Astrocyte (in vitro differentiated cells and primary cell): ENCODE measurements around the gene PCYT2. TPM values are rescaled to one million over a fixed set of nuclear protein-coding genes. Genes with fewer than 3 reads are reported as not detected.

Source experiments
- DNase-seq: peaks from one replicate; pipeline ENCODE4 v3.0.0-alpha.2; 2010; ENCODE audit warnings: low read depth
- FAIRE-seq: peaks from 2 replicates; lab custom pipeline; 2011; peaks lifted over from hg19 to GRCh38; lab: Jason Lieb, UNC
- H2AFZ ChIP-seq: 2 replicates; pipeline ENCODE4 v1.6.0; 2012; ENCODE audit warnings: low read depth, low read length, inconsistent platforms
- H3K27ac ChIP-seq: 2 replicates; pipeline ENCODE4 v1.5.1; 2011; ENCODE audit warnings: low read depth, low read length, inconsistent platforms
- H3K27me3 ChIP-seq: 2 replicates; pipeline ENCODE4 v1.6.0; 2011; ENCODE audit warnings: low read length, inconsistent platforms; ENCODE audit not compliant: insufficient read depth
- H3K36me3 ChIP-seq: 2 replicates; pipeline ENCODE4 v1.5.1; 2011; ENCODE audit warnings: low read length, inconsistent platforms; ENCODE audit not compliant: insufficient read depth
- H3K4me1 ChIP-seq: 2 replicates; pipeline ENCODE4 v1.5.1; 2011; ENCODE audit warnings: low read length, inconsistent platforms; ENCODE audit not compliant: insufficient read depth
- H3K4me2 ChIP-seq: 2 replicates; pipeline ENCODE4 v1.6.0; 2012; ENCODE audit warnings: low read length, inconsistent platforms
- H3K4me3 ChIP-seq: 2 replicates; pipeline ENCODE4 v1.5.1; 2011; ENCODE audit warnings: low read depth, mild to moderate bottlenecking, low read length, inconsistent platforms; ENCODE audit not compliant: insufficient read depth
- H3K79me2 ChIP-seq: 2 replicates; pipeline ENCODE4 v1.6.0; 2012; ENCODE audit warnings: mild to moderate bottlenecking, low read length, inconsistent platforms; ENCODE audit not compliant: insufficient read depth
- H3K9ac ChIP-seq: 2 replicates; pipeline ENCODE4 v1.6.0; 2012; ENCODE audit warnings: mild to moderate bottlenecking, low read length, inconsistent platforms
- H3K9me3 ChIP-seq: 2 replicates; pipeline ENCODE4 v1.5.1; 2012; ENCODE audit warnings: low read depth, mild to moderate bottlenecking, low read length, inconsistent platforms; ENCODE audit not compliant: insufficient read depth
- H4K20me1 ChIP-seq: 2 replicates; pipeline ENCODE4 v1.6.0; 2012; ENCODE audit warnings: low read length, inconsistent platforms; ENCODE audit not compliant: insufficient read depth
- H3K27ac Mint-ChIP-seq: one replicate; pipeline ENCODE4 v1.8.0; 2021; ENCODE audit warnings: mild to moderate bottlenecking, mixed read lengths; ENCODE audit not compliant: unreplicated experiment
- H3K27me3 Mint-ChIP-seq: one replicate; pipeline ENCODE4 v1.8.0; 2021; ENCODE audit warnings: low read depth, mixed read lengths; ENCODE audit not compliant: unreplicated experiment
- H3K36me3 Mint-ChIP-seq: one replicate; pipeline ENCODE4 v1.8.0; 2021; ENCODE audit warnings: low read depth, mixed read lengths; ENCODE audit not compliant: unreplicated experiment
- H3K4me1 Mint-ChIP-seq: one replicate; pipeline ENCODE4 v1.8.0; 2021; ENCODE audit warnings: low read depth, mixed read lengths; ENCODE audit not compliant: unreplicated experiment
- H3K4me3 Mint-ChIP-seq: one replicate; pipeline ENCODE4 v1.8.0; 2021; ENCODE audit warnings: mild to moderate bottlenecking, moderate library complexity, mixed read lengths; ENCODE audit not compliant: unreplicated experiment
- H3K9me3 Mint-ChIP-seq: one replicate; pipeline ENCODE4 v1.8.0; 2021; ENCODE audit warnings: mild to moderate bottlenecking, mixed read lengths; ENCODE audit not compliant: unreplicated experiment
- EZH2 ChIP-seq: IDR thresholded peaks from 2 replicates; pipeline ENCODE4 v1.6.1; 2012; ENCODE audit warnings: mild to moderate bottlenecking, low read length, inconsistent platforms; ENCODE audit not compliant: insufficient read depth
- total RNA-seq: library from RNA; stranded (reverse); gene quantifications from 2 replicates; pipeline ENCODE4 v1.2.1, GENCODE V29; 2021
- TF ChIP-seq, protein P1 (sequence below): IDR thresholded peaks from 2 replicates; pipeline ENCODE4 v1.5.1; 2011; ENCODE audit warnings: low read depth, mild to moderate bottlenecking, inconsistent platforms, low read length, moderate library complexity; ENCODE audit not compliant: insufficient read depth

PCYT2 gene
- total RNA-seq, 1 donor from 2014 or later = 31.6 TPM

DNA sequence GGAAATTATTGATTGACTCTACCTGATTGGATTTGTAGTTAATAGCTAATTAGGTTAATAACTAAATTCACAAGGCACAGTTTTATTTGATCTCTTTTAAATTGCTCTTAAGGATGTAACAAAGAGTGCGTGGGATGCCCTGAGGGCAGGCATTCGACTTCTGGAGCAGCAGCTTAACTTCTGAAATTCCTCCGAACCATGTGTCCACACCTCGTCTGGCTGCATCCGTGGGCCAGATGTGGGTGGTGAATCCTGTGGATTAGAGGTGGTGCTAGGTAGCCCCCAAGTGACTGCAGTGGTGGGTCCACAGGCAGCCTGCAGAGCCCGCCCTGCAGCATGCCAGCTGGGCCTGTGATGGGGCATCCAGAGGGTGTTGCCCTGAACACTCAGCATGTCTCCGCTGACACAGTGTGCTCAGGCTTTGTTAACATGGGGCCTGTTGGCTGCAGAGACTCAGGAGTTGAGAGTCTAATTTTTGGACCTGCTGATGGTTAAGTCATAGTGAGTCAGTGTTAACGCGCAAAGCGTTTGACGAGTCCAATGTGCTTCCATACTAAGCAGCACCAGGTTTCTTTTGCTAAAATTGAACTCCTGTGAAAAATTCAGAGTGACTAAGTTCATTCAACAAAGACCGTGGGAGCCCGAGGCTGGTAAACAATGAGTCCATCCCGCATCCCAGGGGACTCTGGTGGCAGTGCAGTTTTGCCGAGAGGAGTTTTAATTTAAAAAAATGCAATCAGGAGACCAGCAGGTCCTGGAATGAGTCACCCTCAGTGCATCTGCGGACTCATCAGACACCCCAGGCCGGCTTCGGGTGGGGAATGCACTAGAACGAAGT is 13.0 kb downstream of the PCYT2 start:
- Histone ChIP-seq H3K79me2 (peaks cover 28% of the 10 kb centered on the region), H3K36me3 (peaks cover 4% of the 10 kb centered on the region), H4K20me1 (peaks cover 17% of the 10 kb centered on the region), H3K4me1 (peaks cover 32% of the 10 kb centered on the region), H3K9ac (peak overlapping the region; percentile 81), H3K27ac (peak overlapping the region; percentile 95), H2AFZ (no peak overlapping the region), H3K27me3 (no peaks in the 10 kb centered on the region), H3K4me3 (no peak overlapping the region), H3K9me3 (no peaks in the 10 kb centered on the region), H3K4me2 (peak overlapping the region; percentile 70)
- Mint-ChIP-seq H3K27ac (peak overlapping the region; percentile 78), H3K27me3 (no peaks in the 10 kb centered on the region), H3K4me1 (peaks cover 12% of the 10 kb centered on the region), H3K36me3 (peaks cover 13% of the 10 kb centered on the region), H3K4me3 (peak overlapping the region; percentile 34), H3K9me3 (no peaks in the 10 kb centered on the region)
- DNase-seq (peak; percentile 93), FAIRE-seq (peak; percentile 82)
- TF ChIP-seq, protein P1, sequence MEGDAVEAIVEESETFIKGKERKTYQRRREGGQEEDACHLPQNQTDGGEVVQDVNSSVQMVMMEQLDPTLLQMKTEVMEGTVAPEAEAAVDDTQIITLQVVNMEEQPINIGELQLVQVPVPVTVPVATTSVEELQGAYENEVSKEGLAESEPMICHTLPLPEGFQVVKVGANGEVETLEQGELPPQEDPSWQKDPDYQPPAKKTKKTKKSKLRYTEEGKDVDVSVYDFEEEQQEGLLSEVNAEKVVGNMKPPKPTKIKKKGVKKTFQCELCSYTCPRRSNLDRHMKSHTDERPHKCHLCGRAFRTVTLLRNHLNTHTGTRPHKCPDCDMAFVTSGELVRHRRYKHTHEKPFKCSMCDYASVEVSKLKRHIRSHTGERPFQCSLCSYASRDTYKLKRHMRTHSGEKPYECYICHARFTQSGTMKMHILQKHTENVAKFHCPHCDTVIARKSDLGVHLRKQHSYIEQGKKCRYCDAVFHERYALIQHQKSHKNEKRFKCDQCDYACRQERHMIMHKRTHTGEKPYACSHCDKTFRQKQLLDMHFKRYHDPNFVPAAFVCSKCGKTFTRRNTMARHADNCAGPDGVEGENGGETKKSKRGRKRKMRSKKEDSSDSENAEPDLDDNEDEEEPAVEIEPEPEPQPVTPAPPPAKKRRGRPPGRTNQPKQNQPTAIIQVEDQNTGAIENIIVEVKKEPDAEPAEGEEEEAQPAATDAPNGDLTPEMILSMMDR = no peak
- TF ChIP-seq EZH2 = no peak

DNA sequence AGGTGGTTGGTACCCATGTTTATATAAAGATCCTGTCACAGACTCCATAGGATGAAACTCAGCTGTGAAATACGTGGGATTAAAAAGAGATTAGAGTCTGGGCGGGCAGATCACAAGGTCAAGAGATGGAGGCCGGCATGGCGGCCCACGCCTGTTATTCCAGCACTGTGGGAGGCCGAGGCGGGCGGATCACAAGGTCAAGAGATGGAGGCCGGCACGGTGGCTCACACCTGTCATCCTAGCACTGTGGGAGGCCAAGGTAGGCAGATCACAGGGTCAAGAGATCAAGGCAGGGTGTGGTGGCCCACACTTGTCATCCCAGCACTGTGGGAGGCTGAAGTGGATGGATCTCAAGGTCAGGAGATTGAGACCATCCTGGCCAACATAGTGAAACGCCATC is 15.8 kb downstream of the PCYT2 start:
- H3K4me2 ChIP-seq = no peak overlapping the region
- peaks cover 4% of the 10 kb centered on the region for H3K36me3 ChIP-seq
- no peak overlapping the region for H3K27ac Mint-ChIP-seq
- peaks cover 32% of the 10 kb centered on the region for H3K4me1 ChIP-seq
- H3K27me3 ChIP-seq = no peaks in the 10 kb centered on the region
- no peaks in the 10 kb centered on the region for H3K27me3 Mint-ChIP-seq
- H4K20me1 ChIP-seq = peaks cover 18% of the 10 kb centered on the region
- no peak overlapping the region for H3K4me3 ChIP-seq
- no peak for FAIRE-seq
- H3K27ac ChIP-seq = no peak overlapping the region
- peaks cover 46% of the 10 kb centered on the region for H3K79me2 ChIP-seq
- H3K9me3 Mint-ChIP-seq = no peaks in the 10 kb centered on the region
- DNase-seq = no peak
- H2AFZ ChIP-seq = no peak overlapping the region
- H3K4me1 Mint-ChIP-seq = peaks cover 14% of the 10 kb centered on the region
- no peak overlapping the region for H3K9ac ChIP-seq
- TF ChIP-seq, protein P1 = no peak
- no peak for TF ChIP-seq EZH2
- H3K9me3 ChIP-seq = no peaks in the 10 kb centered on the region
- no peak overlapping the region for H3K4me3 Mint-ChIP-seq
- peaks cover 10% of the 10 kb centered on the region for H3K36me3 Mint-ChIP-seq

GRCh38 chr17:81891303-81891552 is 20.0 kb downstream of the PCYT2 start:
- H4K20me1 ChIP-seq = peaks cover 40% of the 10 kb centered on the region
- peaks cover 11% of the 10 kb centered on the region for H3K36me3 Mint-ChIP-seq
- FAIRE-seq (no peak), DNase-seq (no peak)
- H3K4me3 ChIP-seq = peak overlapping the region; percentile 93
- peak overlapping the region; percentile 99 for H3K4me2 ChIP-seq
- no peak for TF ChIP-seq EZH2
- TF ChIP-seq, protein P1 = no peak
- H3K4me1 ChIP-seq = peaks cover 20% of the 10 kb centered on the region
- peak overlapping the region; percentile 92 for H3K27ac ChIP-seq
- peaks cover 28% of the 10 kb centered on the region for H3K36me3 ChIP-seq
- peak overlapping the region; percentile 91 for H3K4me3 Mint-ChIP-seq
- no peaks in the 10 kb centered on the region for H3K27me3 Mint-ChIP-seq
- peaks cover 16% of the 10 kb centered on the region for H3K4me1 Mint-ChIP-seq
- H2AFZ ChIP-seq = no peak overlapping the region
- peaks cover 76% of the 10 kb centered on the region for H3K79me2 ChIP-seq
- H3K27me3 ChIP-seq = no peaks in the 10 kb centered on the region
- no peaks in the 10 kb centered on the region for H3K9me3 Mint-ChIP-seq
- H3K9me3 ChIP-seq = no peaks in the 10 kb centered on the region
- H3K9ac ChIP-seq = peak overlapping the region; percentile 97
- H3K27ac Mint-ChIP-seq = peak overlapping the region; percentile 80
